HEK293 (cell line): ENCODE data around the gene KDM2B.

Experiments used
- CTCF ChIA-PET: fragments of 350-600 bp; formaldehyde crosslinking; extraction: SDS; loops from one replicate; lab custom pipeline; 2021; ENCODE audit warnings: antibody characterized with exemption; lab: Yijun Ruan, JAX
- POLR2A ChIA-PET: fragments of 300-600 bp; formaldehyde crosslinking; extraction: SDS; loops from one replicate; lab custom pipeline; 2020; ENCODE audit warnings: antibody characterized with exemption, inconsistent platforms; lab: Yijun Ruan, JAX
- H3K27ac ChIP-seq: fragments of 200-500 bp; sonication (Bioruptor generic); 2 replicates; pipeline ENCODE4 v1.5.1; 2014; ENCODE audit warnings: low read depth, low read length, control low read depth, inconsistent platforms; ENCODE audit errors: extremely low read depth
- H3K36me3 ChIP-seq, 2 experiments: fragments of 200-500 bp in 1 of 2; sonication (Bioruptor generic) in 1 of 2; 1 replicate in 1 of 2; 2 replicates in 1 of 2; pipeline ENCODE4 v1.5.1; 2014 to 2017; ENCODE audit warnings: inconsistent platforms in 2 of 2, low read length in 2 of 2; ENCODE audit not compliant: control insufficient read depth in 2 of 2, insufficient read depth in 1 of 2
- H3K4me1 ChIP-seq: fragments of 200-500 bp; sonication (Bioruptor generic); 2 replicates; pipeline ENCODE4 v1.5.1; 2014; ENCODE audit warnings: mild to moderate bottlenecking, low read length, inconsistent platforms; ENCODE audit not compliant: control insufficient read depth, insufficient read depth
- H3K4me3 ChIP-seq: 2 replicates; pipeline ENCODE4 v1.5.1; 2011; ENCODE audit warnings: low read depth, mild to moderate bottlenecking, control low read depth, low read length, moderate library complexity
- H3K9me3 ChIP-seq: fragments of 200-500 bp; sonication (Bioruptor generic); 2 replicates; pipeline ENCODE4 v1.5.1; 2014; ENCODE audit warnings: low read depth, low read length, inconsistent platforms; ENCODE audit not compliant: control insufficient read depth, insufficient read depth
- EGR2 ChIP-seq: fragments of 450-650 bp; formaldehyde crosslinking; IDR thresholded peaks from 2 replicates; pipeline ENCODE4 v1.5.1; 2016; ENCODE audit warnings: low read depth, missing biosample characterization, missing genetic modification characterization
- HOXC10 ChIP-seq: sonication (generic); formaldehyde crosslinking; IDR thresholded peaks from 2 replicates; pipeline ENCODE4 v1.8.1; 2023; ENCODE audit warnings: mild to moderate bottlenecking, missing genetic modification reagents
- IKZF3 ChIP-seq: fragments of 450-650 bp; IDR thresholded peaks from 2 replicates; pipeline ENCODE4 v1.5.0; 2018; ENCODE audit warnings: missing biosample characterization, mild to moderate bottlenecking, missing genetic modification characterization, moderate library complexity
- KLF9 ChIP-seq: fragments of 450-650 bp; formaldehyde crosslinking; IDR thresholded peaks from 2 replicates; pipeline ENCODE4 v1.5.1; 2016; ENCODE audit warnings: missing biosample characterization, missing genetic modification characterization, low read depth
- MYNN ChIP-seq: fragments of 450-650 bp; formaldehyde crosslinking; IDR thresholded peaks from 2 replicates; pipeline ENCODE4 v1.5.1; 2016; ENCODE audit warnings: missing biosample characterization, missing genetic modification characterization, borderline replicate concordance
- PRDM1 ChIP-seq: fragments of 450-650 bp; formaldehyde crosslinking; IDR thresholded peaks from 2 replicates; pipeline ENCODE4; 2016; ENCODE audit warnings: missing biosample characterization, missing genetic modification characterization
- WT1 ChIP-seq: fragments of 450-650 bp; formaldehyde crosslinking; IDR thresholded peaks from 2 replicates; pipeline ENCODE4 v1.5.1; 2016; ENCODE audit warnings: missing biosample characterization, missing genetic modification characterization
- ZBTB17 ChIP-seq: fragments of 450-650 bp; formaldehyde crosslinking; IDR thresholded peaks from 2 replicates; pipeline ENCODE4 v1.5.1; 2016; ENCODE audit warnings: missing biosample characterization, missing genetic modification characterization
- ZBTB48 ChIP-seq: fragments of 450-650 bp; formaldehyde crosslinking; IDR thresholded peaks from 2 replicates; pipeline ENCODE4 v1.5.1; 2016; ENCODE audit warnings: missing biosample characterization, missing genetic modification characterization
- ZFHX2 ChIP-seq: fragments of 450-650 bp; formaldehyde crosslinking; conservative IDR thresholded peaks from 2 replicates; pipeline ENCODE4 v1.5.1; 2016; ENCODE audit warnings: missing biosample characterization, missing genetic modification characterization
- ZFP41 ChIP-seq: fragments of 450-650 bp; formaldehyde crosslinking; IDR thresholded peaks from 2 replicates; pipeline ENCODE4 v1.5.1; 2016; ENCODE audit warnings: missing biosample characterization, missing genetic modification characterization, borderline replicate concordance
- ZFP69B ChIP-seq: fragments of 450-650 bp; formaldehyde crosslinking; IDR thresholded peaks from 2 replicates; pipeline ENCODE4 v1.5.1; 2016; ENCODE audit warnings: missing biosample characterization, missing genetic modification characterization
- ZNF133 ChIP-seq: fragments of 450-650 bp; formaldehyde crosslinking; IDR thresholded peaks from 2 replicates; pipeline ENCODE4 v1.5.1; 2016; ENCODE audit warnings: missing biosample characterization, missing genetic modification characterization
- ZNF16 ChIP-seq: fragments of 450-650 bp; formaldehyde crosslinking; IDR thresholded peaks from 2 replicates; pipeline ENCODE4 v1.5.1; 2016; ENCODE audit warnings: low read depth, missing biosample characterization, missing genetic modification characterization
- ZNF169 ChIP-seq: fragments of 450-650 bp; formaldehyde crosslinking; IDR thresholded peaks from 2 replicates; pipeline ENCODE4 v1.5.1; 2016; ENCODE audit warnings: missing biosample characterization, missing genetic modification characterization
- ZNF221 ChIP-seq: fragments of 450-650 bp; formaldehyde crosslinking; IDR thresholded peaks from 2 replicates; pipeline ENCODE4 v1.5.1; 2017; ENCODE audit warnings: missing biosample characterization, missing genetic modification characterization, borderline replicate concordance
- ZNF366 ChIP-seq: fragments of 450-650 bp; formaldehyde crosslinking; conservative IDR thresholded peaks from 2 replicates; pipeline ENCODE4 v1.5.1; 2016; ENCODE audit warnings: missing biosample characterization, missing genetic modification characterization
- ZNF555 ChIP-seq: fragments of 450-650 bp; formaldehyde crosslinking; conservative IDR thresholded peaks from 2 replicates; pipeline ENCODE4 v1.5.1; 2017; ENCODE audit warnings: missing biosample characterization, mild to moderate bottlenecking, missing genetic modification characterization, inconsistent platforms
- ZNF558 ChIP-seq: fragments of 450-650 bp; formaldehyde crosslinking; IDR thresholded peaks from 2 replicates; pipeline ENCODE4 v1.5.1; 2016; ENCODE audit warnings: missing biosample characterization, missing genetic modification characterization
- ZNF561 ChIP-seq: fragments of 450-650 bp; IDR thresholded peaks from 2 replicates; pipeline ENCODE4 v1.5.1; 2018; ENCODE audit warnings: missing biosample characterization, missing genetic modification characterization, borderline replicate concordance
- ZNF571 ChIP-seq: fragments of 450-650 bp; formaldehyde crosslinking; IDR thresholded peaks from 2 replicates; pipeline ENCODE4 v1.5.0; 2017; ENCODE audit warnings: missing biosample characterization, missing genetic modification characterization
- ZNF600 ChIP-seq: fragments of 450-650 bp; formaldehyde crosslinking; IDR thresholded peaks from 2 replicates; pipeline ENCODE4 v1.5.1; 2016; ENCODE audit warnings: missing biosample characterization, missing genetic modification characterization
- ZNF654 ChIP-seq: fragments of 450-650 bp; formaldehyde crosslinking; IDR thresholded peaks from 2 replicates; pipeline ENCODE4 v1.5.1; 2016; ENCODE audit warnings: low read depth, missing biosample characterization, missing genetic modification characterization
- ZNF660 ChIP-seq: fragments of 450-650 bp; IDR thresholded peaks from 2 replicates; pipeline ENCODE4 v1.5.1; 2018; ENCODE audit warnings: missing biosample characterization, mild to moderate bottlenecking, missing genetic modification characterization
- ZNF701 ChIP-seq: fragments of 450-650 bp; formaldehyde crosslinking; IDR thresholded peaks from 2 replicates; pipeline ENCODE4 v1.5.1; 2016; ENCODE audit warnings: missing biosample characterization, missing genetic modification characterization
- ZNF837 ChIP-seq: fragments of 450-650 bp; formaldehyde crosslinking; IDR thresholded peaks from 2 replicates; pipeline ENCODE4 v1.5.1; 2016; ENCODE audit warnings: missing biosample characterization, missing genetic modification characterization
- ZXDB ChIP-seq: fragments of 450-650 bp; formaldehyde crosslinking; IDR thresholded peaks from 2 replicates; pipeline ENCODE4 v1.5.1; 2016; ENCODE audit warnings: missing biosample characterization, missing genetic modification characterization
- TF ChIP-seq, protein P1 (sequence below): fragments of 450-650 bp; formaldehyde crosslinking; IDR thresholded peaks from 2 replicates; pipeline ENCODE4 v1.5.1; 2016; ENCODE audit warnings: missing biosample characterization, missing genetic modification characterization
- TF ChIP-seq, protein P2 (sequence below): fragments of 450-650 bp; formaldehyde crosslinking; IDR thresholded peaks from 2 replicates; pipeline ENCODE4 v1.5.1; 2016; ENCODE audit warnings: missing biosample characterization, missing genetic modification characterization

Gene KDM2B

DNA sequence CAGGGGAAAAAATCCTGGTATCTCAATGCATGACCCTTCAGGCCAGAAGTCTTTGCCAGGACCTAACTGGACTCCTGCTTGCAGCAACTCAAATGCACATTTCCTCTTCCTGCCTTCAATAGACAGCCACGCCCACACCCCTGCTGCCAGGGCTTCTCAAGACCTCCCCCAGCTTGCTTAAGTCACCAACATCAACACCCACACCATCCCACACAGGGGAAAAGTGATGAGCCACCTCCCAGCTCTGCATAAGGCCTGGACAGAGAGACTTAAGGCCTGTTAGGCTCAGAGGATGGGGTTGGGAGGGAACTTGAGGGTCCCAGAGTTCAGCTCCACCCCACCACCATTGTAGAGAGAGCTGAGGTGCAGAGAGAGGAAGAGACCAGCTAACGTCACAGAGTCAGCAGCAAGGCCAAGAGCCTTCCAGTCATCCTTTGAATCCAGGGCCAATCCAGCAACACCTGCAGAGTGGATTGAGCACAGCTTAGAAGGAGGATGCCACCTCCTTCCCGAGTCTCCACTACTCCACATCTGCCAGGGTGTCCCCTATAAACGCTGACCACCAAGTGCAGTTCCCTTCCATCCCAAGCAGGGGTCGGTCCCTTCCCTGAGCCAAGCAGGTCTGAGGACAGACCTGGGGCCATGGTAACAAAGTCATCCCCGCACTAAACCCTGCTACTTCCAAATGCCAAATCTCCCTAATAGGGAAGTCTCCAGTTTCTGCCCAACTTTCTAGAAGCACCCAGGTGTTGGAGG is 50.0 kb downstream of the KDM2B start (continued):
- TF ChIP-seq ZBTB17: peak; percentile 57; the same call in 1 of the 2 replicates
- TF ChIP-seq ZNF558 (tag by site-specific recombination): no peak
- no peak for TF ChIP-seq ZFP41 (tag by site-specific recombination)
- 0 out of 2 replicates have a peak, but pooled peaks have one; percentile 12 for TF ChIP-seq ZNF366
- TF ChIP-seq ZNF701 (tag by site-specific recombination): no peak
- 0 out of 2 replicates have a peak, but pooled peaks have one; percentile 55 for TF ChIP-seq ZXDB (tag by site-specific recombination)
- TF ChIP-seq WT1 (tag by site-specific recombination): no peak
- no peak for TF ChIP-seq ZBTB48 (tag by site-specific recombination)
- no peak for TF ChIP-seq ZNF16
- no peak for TF ChIP-seq IKZF3 (tag by site-specific recombination)
- peak; percentile 99 for TF ChIP-seq EGR2 (tag by site-specific recombination)
- TF ChIP-seq ZNF837 (tag by site-specific recombination): no peak
- TF ChIP-seq, protein P1, sequence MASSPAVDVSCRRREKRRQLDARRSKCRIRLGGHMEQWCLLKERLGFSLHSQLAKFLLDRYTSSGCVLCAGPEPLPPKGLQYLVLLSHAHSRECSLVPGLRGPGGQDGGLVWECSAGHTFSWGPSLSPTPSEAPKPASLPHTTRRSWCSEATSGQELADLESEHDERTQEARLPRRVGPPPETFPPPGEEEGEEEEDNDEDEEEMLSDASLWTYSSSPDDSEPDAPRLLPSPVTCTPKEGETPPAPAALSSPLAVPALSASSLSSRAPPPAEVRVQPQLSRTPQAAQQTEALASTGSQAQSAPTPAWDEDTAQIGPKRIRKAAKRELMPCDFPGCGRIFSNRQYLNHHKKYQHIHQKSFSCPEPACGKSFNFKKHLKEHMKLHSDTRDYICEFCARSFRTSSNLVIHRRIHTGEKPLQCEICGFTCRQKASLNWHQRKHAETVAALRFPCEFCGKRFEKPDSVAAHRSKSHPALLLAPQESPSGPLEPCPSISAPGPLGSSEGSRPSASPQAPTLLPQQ (tag by site-specific recombination): no peak
- TF ChIP-seq, protein P2, sequence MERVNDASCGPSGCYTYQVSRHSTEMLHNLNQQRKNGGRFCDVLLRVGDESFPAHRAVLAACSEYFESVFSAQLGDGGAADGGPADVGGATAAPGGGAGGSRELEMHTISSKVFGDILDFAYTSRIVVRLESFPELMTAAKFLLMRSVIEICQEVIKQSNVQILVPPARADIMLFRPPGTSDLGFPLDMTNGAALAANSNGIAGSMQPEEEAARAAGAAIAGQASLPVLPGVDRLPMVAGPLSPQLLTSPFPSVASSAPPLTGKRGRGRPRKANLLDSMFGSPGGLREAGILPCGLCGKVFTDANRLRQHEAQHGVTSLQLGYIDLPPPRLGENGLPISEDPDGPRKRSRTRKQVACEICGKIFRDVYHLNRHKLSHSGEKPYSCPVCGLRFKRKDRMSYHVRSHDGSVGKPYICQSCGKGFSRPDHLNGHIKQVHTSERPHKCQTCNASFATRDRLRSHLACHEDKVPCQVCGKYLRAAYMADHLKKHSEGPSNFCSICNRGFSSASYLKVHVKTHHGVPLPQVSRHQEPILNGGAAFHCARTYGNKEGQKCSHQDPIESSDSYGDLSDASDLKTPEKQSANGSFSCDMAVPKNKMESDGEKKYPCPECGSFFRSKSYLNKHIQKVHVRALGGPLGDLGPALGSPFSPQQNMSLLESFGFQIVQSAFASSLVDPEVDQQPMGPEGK (tag by site-specific recombination): peak; percentile 40; the same call in 1 of the 2 replicates
- TF ChIP-seq PRDM1 (tag by site-specific recombination): no peak
- TF ChIP-seq ZNF600 (tag by site-specific recombination): peak; percentile 79
- TF ChIP-seq ZFHX2 (tag by site-specific recombination): peak; percentile 99
- TF ChIP-seq HOXC10: no peak
- TF ChIP-seq KLF9: peak; percentile 74
- no peak for TF ChIP-seq ZNF133 (tag by site-specific recombination)
- TF ChIP-seq, all 188 proteins: peak for 13

DNA sequence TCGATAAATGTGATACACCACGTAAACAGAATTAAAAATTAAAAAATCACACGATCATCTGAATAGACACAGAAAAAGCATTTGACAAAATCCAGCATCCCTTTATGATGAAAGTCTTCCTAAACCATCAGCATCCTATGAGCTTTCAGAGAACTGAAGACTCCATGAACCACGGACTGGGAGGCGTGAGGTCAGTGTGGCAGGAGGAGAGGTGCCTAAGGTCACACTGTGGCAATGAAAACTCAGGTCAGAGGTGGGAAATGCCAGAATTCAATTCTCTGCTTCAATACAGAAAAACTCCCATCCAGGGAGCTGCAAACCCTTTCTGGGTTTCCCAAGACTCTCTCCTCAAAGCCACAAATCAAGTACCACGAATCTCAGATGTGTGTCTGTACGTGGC is 51.6 kb downstream of the KDM2B start:
- POLR2A ChIA-PET: no interaction called here
- CTCF ChIA-PET: interaction anchor here (0.6 to 1.7 kb wide), 2 partner anchors 29 to 200 kb away, joined by 3 to 4 read pairs; no protein-coding TSS in a partner anchor
- Histone ChIP-seq H3K27ac (no peak overlapping the region), H3K4me1 (no peaks in the 10 kb centered on the region), H3K36me3 (peaks cover 4 to 38% of the 10 kb centered on the region in 2 experiments; a peak in 2 of 3 replicates), H3K9me3 (no peaks in the 10 kb centered on the region), H3K4me3 (no peak overlapping the region)
- TF ChIP-seq ZNF555 (tag by site-specific recombination) (no peak), ZNF571 (tag by site-specific recombination) (no peak), ZNF169 (tag by site-specific recombination) (no peak), ZNF660 (no peak), ZNF561 (tag by site-specific recombination) (no peak), MYNN (no peak), ZNF221 (tag by site-specific recombination) (no peak), ZNF654 (tag by site-specific recombination) (no peak), ZFP69B (tag by site-specific recombination) (no peak)
